Measurements from ENCODE around the gene C2CD4C.

C2CD4C gene

GRCh38 chr19:403221-404027, 5.5 kb downstream of the C2CD4C start:
- TF ChIP-seq CTCF (IDR thresholded peaks at IDR 0.05; ENCODE audit: extremely low read depth, insufficient read depth, missing control alignments): no peak
- no peak for DNase-seq (ENCODE audit: low spot score)
- in situ Hi-C loops (cut with MboI; ENCODE audit: low pct_unique_long_range_greater_than_20kb, low sequenced_read_pairs, unreplicated experiment): no loop called here

GRCh38 chr19:402786-403185, 6.2 kb downstream of the C2CD4C start:
- no peak for TF ChIP-seq CTCF (IDR thresholded peaks at IDR 0.05; ENCODE audit: extremely low read depth, insufficient read depth, missing control alignments)
- in situ Hi-C loops (cut with MboI; ENCODE audit: low pct_unique_long_range_greater_than_20kb, low sequenced_read_pairs, unreplicated experiment): no loop called here
- no peak for DNase-seq (ENCODE audit: low spot score)

- no peak for TF ChIP-seq CTCF (IDR thresholded peaks at IDR 0.05; ENCODE audit: extremely low read depth, insufficient read depth, missing control alignments)
- no peak for DNase-seq (ENCODE audit: low spot score)
- in situ Hi-C loops (cut with MboI; ENCODE audit: low pct_unique_long_range_greater_than_20kb, low sequenced_read_pairs, unreplicated experiment): no loop called here
These were observed 7.0 kb downstream of the C2CD4C start for GRCh38 chr19:401866-402511.

- in situ Hi-C loops (cut with MboI; ENCODE audit: low pct_unique_long_range_greater_than_20kb, low sequenced_read_pairs, unreplicated experiment): no loop called here
- DNase-seq (ENCODE audit: low spot score): no peak
- no peak for TF ChIP-seq CTCF (IDR thresholded peaks at IDR 0.05; ENCODE audit: extremely low read depth, insufficient read depth, missing control alignments)
These were observed 7.7 kb downstream of the C2CD4C start for GRCh38 chr19:400976-401865.

GRCh38 chr19:399370-399769, 9.6 kb downstream of the C2CD4C start:
- TF ChIP-seq CTCF (IDR thresholded peaks at IDR 0.05; ENCODE audit: extremely low read depth, insufficient read depth, missing control alignments): no peak
- in situ Hi-C loops (cut with MboI; ENCODE audit: low pct_unique_long_range_greater_than_20kb, low sequenced_read_pairs, unreplicated experiment): no loop called here
- DNase-seq (ENCODE audit: low spot score): no peak

- no peak for TF ChIP-seq CTCF (IDR thresholded peaks at IDR 0.05; ENCODE audit: extremely low read depth, insufficient read depth, missing control alignments)
- in situ Hi-C loops (cut with MboI; ENCODE audit: low pct_unique_long_range_greater_than_20kb, low sequenced_read_pairs, unreplicated experiment): no loop called here
- no peak for DNase-seq (ENCODE audit: low spot score)
These were observed 10.2 kb downstream of the C2CD4C start for GRCh38 chr19:398719-399118.

Data from GM13977 (cell line).